CD4-positive, alpha-beta T cell treated with Interleukin-17A for 4 hours (primary cell): ENCODE data around the gene BSN.
A peak's percentile ranks its signal among the peaks of the same experiment; 100 is the strongest.

Experiments used
- DNase-seq: peaks from one replicate; pipeline ENCODE4 v3.0.0-alpha.2; 2020; ENCODE audit warnings: mixed read lengths

The BSN gene

DNA sequence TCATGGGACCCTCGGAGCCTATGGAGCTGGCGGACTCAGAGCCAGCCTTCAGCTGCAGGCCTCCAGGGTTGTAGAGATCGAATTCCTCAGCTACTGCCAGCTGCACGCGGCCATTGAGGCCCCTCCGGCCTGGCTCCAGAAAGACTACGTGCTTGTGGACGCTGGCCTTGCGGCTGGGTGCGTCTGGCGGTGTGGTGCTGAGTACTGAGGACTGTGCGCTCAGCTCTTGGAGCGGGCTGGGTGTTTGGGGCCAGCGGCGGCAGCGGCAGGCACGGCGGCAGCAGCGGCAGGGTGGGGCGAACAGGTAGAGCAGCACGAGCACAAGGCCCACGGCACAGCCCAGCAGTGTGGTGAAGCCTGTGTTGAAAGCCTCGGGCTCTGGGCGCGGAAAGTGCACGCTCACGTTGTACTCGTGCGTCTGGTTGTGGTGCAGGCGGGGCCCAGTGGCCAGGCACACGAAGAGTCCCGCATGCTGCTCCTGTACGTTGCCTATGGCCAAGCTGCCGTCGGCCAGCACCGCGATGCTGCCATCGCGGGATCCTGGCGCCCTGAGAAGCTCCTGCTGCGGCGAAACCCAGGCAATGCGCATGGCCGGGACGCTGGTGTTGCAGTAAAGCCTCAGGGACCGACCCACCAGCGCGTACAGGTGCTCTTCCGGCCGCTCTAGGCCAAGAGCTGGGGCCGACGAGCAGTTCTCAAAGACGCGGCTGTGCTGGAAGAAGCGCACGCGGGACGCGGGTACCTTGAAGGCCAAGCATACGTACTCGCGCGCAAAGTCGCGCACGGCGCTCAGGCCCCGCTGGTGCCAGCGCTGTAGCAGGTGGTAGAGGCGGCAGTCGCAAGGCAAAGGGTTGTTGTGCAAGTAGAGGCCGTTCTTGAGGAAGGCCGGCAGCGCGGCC lies 163.9 kb downstream of the BSN start:
- no peak for DNase-seq

DNA sequence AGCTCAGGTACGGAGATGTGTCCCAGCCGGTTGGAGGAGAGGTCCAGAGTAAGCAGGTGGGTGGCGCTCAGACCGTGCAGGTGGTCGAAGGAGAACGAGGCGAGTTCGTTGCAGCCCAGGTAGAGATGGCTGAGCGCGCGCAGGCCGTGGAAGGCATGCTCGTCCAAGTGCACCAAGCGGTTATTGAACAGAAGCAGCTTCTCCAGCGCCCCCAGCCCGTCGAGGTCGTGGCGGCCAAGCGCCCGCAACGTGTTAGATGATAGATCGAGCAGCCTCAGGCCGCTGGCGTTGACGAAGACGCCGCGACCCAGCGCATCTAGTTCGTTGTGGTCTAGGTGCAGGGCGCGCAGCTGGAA lies 164.6 kb downstream of the BSN start:
- no peak for DNase-seq

DNA sequence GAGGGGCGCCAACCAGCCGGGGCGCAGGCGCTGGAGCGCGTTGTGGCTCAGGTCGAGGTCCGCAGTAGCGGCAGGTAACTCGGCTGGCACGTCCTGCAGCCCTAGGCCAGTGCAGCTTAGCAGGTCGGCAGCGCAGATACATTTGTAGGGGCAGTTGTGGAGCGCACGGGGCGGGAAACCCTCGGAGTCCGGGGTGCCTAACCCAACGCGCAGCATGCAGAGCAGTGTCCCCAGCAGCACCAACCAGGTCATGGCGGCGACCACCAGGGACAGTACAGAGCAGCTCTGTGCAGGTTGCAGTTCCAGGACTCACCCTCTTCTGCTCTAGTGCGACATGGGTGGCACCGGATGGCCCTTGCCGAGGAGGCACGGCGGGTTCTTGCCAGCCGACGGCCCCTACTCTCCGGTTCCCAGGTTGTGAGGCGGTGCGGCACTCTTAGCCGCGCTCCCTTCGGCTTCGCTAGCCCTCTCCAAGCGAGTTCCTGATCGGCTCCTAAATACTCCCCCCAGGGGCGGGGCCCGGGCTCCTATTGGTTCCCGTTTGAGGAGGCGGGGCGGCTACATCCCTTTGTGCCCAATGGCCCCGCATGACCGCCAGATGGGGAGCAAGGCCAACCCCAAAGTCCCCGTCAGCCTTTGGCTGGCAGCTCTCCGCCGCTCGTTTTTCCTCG lies 165.1 kb downstream of the BSN start, which contains the start of gene AMIGO3:
Gene AMIGO3, minus strand, starts transcription at position 471 of the 671 bp plus-strand sequence. Its CDS starts 219 bp downstream, at position 252.
- peak; percentile 95 for DNase-seq
